ENCODE measurements around the gene SLC16A4.

GRCh38 chr1:110337704-110338308 lies 53.0 kb downstream of the SLC16A4 start:
- TF ChIP-seq, protein P1, sequence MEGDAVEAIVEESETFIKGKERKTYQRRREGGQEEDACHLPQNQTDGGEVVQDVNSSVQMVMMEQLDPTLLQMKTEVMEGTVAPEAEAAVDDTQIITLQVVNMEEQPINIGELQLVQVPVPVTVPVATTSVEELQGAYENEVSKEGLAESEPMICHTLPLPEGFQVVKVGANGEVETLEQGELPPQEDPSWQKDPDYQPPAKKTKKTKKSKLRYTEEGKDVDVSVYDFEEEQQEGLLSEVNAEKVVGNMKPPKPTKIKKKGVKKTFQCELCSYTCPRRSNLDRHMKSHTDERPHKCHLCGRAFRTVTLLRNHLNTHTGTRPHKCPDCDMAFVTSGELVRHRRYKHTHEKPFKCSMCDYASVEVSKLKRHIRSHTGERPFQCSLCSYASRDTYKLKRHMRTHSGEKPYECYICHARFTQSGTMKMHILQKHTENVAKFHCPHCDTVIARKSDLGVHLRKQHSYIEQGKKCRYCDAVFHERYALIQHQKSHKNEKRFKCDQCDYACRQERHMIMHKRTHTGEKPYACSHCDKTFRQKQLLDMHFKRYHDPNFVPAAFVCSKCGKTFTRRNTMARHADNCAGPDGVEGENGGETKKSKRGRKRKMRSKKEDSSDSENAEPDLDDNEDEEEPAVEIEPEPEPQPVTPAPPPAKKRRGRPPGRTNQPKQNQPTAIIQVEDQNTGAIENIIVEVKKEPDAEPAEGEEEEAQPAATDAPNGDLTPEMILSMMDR (conservative IDR thresholded peaks at IDR 0.05; ENCODE audit: low read depth, low read length): no peak
- TF ChIP-seq EZH2 (IDR thresholded peaks at IDR 0.05; ENCODE audit: low read length, unreplicated experiment): no peak

All from PC-3 (cell line).